GM18873 (cell line): ENCODE results near the gene CRACR2B.

Experiments used
- ATAC-seq: cut with Tn5 transposase; IDR thresholded peaks from one replicate; pipeline ENCODE4 v1.9.1; 2021; ENCODE audit warnings: mild to moderate bottlenecking, moderate library complexity, moderate number of reproducible peaks; ENCODE audit not compliant: unreplicated experiment, low FRiP score

CRACR2B gene

DNA sequence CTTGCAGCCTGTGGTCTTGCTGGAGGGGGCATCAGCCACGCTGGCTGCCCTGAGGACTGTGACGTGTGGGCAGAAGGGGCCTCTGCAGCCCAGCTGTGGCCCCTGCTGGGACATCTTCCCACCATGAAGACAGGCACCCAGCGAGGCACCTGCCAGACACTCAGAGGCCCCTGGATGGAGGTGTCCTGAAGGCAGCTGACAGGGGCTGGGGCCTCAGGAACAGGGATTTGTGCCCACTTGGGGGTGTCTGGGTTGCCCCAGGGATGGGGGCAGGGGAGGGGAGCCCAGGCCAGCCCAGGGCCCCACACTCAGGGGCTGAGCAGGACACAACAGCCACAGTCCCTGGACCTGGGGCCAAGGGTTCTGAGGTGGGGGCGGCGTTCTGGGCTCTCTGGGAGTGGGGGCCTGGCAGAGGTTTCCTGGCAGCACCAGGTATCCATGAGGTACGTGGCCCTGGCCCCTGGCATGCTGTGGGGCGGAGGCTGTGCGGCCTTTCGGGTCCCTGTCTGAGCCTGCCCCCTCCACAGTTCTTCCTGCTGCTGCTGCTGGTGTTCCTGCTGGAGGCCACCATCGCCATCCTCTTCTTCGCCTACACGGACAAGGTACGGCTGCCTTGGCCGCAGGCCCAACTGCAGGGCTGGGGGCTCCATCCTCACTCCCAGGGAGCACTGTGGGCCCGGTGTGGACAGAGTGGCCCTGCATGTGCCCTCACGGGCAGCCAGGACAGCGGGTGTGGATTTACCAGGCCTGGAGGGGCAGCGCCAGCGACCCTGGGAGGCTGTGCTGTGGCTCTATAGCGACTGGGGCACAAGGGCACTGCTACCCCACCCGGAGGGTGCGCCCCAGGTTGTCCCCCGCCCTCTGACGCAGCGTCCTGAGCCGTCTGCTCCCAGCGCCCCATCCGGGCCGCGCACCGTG lies 36.5 kb downstream of the CRACR2B start:
- no peak for ATAC-seq

DNA sequence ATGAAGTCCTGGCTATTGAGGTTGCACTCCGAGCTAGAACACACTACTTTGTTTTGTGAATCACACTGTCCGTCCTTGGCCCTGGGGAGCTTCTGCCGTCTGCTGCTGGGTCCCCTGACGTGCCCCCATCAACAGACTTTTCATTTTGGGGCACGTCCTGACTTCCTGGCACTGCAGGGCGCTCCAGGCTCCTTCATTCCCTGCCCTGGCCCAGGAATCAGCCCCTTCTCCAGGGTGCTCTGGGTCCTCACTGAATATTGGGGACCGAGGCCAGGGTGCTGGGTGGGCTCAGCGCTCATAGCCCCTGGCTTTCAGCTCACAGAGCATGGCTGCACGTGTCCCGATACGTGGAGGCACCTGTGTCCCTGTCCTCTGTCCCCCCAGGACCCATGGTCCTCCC lies 37.2 kb downstream of the CRACR2B start:
- ATAC-seq = no peak

DNA sequence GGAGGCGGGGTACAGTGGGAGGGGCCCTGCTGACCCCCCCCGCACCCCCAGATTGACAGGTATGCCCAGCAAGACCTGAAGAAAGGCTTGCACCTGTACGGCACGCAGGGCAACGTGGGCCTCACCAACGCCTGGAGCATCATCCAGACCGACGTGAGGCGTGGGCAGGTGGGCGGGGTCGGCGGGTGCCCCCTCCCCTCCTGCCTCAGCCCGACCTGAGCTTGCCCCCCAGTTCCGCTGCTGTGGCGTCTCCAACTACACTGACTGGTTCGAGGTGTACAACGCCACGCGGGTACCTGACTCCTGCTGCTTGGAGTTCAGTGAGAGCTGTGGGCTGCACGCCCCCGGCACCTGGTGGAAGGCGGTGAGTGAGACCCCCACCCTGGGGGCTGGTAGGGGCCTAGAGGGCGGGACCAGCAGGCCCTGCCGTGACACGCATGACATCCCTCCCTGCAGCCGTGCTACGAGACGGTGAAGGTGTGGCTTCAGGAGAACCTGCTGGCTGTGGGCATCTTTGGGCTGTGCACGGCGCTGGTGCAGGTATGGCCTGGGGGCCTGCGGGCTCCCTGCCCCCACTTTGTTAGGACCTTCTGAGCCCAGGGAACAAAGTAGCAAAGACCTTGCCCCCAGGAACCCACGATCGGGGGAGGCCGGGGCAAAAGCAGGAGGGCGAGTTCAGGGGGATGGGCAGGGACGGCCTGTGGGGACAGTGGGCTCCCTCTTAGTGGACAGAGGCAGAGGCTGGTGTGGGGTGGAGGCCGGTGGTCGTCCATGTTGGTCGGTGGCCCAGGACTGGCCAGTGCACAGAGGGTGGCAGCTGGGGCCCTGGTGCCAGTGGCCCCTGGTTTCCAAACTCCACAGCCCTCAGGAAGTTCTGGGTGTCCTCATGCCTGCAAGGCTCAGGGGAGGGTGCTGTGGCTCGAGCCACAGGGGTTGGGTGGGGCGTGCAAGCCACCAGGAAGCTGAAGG lies 38.0 kb downstream of the CRACR2B start:
- no peak for ATAC-seq

DNA sequence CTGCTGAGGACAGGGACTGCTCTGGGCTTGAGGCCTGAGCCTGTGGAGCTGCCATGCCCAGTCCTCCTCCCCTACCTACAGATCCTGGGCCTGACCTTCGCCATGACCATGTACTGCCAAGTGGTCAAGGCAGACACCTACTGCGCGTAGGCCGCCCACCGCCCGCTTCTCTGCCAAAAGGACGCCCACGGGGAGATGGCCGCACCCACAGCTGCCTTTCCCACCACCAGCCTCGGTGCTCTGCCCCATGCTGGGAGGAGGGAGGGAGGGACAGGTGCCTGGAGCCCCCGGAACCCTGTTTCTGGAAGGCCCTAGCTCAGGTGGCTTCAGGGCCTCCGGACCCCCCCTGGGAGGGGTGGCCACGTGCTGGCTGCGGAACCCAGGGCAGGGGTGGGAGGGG lies 38.8 kb downstream of the CRACR2B start:
- no peak for ATAC-seq

DNA sequence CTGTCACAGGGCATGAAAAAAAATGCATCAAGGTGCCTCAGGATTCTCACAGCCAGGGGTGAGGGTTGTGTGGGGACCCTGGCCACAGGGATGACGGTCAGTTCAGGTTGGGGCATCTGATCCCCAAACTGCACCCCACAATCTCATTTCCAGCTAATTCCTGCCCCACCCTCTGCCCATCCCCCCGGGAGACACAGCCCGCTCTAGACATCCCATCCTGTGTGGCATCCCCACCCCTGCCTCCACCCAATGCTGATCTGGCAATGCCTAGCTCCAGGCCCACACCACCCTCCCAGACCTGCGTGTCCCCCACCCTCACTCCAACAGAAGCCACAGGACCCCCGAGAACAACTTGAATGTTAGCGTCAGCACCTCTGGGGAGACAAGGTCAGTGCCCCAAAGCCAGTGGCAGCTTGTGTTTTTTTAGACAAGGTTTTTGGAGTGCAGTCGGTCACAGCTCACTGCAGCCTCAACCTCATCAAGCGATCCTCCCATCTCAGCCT lies 40.2 kb downstream of the CRACR2B start:
- no peak for ATAC-seq

DNA sequence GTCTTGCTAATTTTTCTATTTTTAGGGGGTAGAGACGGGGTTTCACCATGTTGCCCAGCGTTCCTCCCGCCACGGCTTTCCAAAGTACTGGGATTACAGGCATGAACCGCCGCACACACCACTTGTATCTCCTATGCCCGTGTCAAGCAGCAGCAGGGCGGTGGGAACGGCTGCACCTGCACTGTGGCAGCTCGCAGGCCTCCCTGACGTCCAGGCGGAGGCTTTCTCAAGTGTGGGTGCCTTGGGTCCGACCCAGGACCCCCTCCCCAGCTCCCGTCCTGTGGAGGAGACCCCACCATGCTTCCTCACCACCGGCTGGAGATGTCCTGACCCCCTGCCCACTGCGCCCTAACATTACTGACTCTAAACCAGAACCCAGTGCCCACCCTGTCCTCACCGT lies 40.7 kb downstream of the CRACR2B start:
- ATAC-seq = no peak

DNA sequence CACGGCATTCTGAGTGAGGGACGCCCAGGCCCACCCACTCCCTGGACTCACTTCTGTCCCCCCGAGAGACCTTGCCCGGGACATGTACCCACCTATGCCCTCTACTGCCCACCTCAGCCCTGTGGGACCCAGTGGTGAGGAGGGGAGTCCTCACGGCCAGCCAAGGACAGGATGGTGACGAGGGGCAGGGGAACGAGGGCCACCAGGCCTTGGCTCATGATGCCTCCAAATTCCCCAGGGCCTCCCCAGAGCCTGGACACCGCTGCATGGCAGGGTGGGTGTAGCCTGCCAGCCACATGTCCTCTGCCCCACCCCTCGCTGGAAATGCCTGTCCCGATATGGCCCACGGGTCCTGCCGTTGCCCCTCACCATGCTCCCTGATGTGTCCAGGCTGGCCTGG lies 41.1 kb downstream of the CRACR2B start:
- ATAC-seq = no peak

DNA sequence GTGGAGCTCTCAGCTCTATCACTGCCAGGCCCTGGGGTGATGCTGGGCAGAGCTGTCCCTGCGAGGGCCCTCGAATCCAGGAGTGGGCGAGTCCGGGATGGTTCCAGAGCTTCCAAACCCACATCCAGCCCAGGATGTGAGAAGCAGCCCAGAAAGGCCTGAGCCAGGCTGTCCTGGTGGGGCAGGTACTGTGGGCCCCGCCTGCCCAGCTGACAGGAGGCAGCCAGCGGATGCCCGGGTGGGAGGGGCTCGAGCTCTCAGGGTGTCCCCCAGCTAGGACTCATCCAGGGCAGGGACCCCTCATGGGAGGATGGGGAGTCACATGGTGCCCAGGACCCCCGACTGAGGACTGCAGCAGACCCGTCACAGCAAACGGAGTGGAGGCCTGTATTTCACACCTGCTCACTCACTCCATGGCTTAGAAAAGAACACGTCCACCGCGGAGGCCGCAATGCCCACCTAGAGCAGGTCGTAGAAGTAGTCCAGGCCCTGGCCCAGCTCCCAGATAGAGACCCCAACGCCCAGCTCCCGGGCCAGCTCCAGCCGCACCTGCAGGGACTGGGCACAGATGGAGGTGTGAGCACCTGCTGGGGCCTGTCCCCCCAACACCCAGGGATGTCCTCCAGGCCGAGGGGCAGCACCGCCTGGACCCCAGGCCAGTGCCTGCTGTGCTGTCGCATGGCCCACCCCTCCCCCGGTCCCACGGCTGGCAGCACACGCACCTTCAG lies 41.8 kb downstream of the CRACR2B start:
- no peak for ATAC-seq

DNA sequence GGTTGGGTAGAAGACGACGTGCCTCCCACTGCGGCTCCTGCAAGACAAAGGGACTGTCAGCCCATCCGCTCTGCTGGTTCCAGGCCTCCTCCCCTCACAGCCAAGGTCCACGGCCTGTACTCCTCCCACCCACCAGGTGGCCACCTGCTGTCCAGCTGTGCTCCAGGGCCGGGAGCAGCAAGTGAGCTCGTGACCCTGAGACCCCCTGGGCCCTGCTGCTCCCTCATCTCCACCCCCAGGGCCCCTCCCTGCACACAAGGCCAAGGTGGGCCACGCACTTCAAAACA lies 42.4 kb downstream of the CRACR2B start:
- no peak for ATAC-seq

DNA sequence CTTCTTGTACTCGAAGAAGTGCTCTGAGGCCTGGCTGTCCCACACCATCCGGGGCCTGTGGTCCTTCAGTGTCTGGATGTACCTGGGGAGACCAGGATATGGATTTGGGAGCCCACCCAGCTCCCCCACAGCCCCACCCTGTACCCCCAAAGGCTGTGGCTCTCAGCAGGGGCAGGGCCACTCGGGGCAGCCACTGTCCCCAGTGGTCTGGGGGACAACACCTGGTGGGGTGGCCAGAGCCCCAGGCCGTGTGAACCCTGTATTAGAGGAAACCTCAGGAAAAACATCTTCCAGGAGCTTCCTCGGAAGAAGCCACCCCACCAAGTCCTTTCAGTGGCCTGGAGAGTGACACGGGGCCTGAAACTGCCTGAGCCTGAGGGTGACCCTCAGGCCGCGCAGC lies 42.7 kb downstream of the CRACR2B start:
- ATAC-seq = no peak

DNA sequence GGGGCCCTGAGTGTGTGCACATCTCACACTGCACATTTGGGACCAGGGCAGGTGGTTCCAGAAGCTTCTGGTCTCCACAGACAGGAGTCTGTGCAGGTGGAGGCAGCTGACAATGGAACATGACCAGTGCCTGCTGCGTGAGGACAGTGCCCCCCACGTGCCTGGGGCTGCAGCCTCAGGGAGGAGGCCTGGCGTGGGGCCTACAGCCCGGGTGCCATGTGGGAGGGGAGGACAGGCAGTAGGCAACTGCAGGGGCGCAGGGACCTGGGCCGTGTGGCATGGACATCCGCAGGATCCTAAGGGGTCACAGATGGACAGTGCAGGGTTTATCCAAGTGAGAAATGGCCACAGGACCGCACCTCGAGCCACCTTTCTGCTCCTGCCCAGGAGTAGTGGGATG lies 43.8 kb downstream of the CRACR2B start:
- no peak for ATAC-seq

DNA sequence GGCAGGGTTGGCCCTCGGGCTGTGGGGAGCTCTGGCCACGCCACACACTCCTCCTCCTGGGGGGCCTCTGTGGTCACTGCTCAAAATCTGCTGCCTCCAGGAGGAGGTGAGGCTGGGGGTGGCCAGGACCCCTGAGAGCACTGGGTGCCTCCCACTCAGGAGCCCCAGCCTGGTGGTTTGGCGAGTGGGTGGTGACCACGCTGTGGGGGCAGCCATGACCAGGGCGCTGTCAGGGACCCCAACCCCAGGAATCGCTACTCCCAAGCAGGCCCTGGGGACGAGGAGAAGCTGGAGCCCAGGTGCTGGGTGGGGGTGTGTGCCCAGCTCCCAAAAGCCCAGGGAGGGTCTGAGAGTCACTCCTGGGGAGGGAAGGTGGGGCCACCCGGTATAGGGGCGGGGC lies 45.1 kb downstream of the CRACR2B start:
- no peak for ATAC-seq

DNA sequence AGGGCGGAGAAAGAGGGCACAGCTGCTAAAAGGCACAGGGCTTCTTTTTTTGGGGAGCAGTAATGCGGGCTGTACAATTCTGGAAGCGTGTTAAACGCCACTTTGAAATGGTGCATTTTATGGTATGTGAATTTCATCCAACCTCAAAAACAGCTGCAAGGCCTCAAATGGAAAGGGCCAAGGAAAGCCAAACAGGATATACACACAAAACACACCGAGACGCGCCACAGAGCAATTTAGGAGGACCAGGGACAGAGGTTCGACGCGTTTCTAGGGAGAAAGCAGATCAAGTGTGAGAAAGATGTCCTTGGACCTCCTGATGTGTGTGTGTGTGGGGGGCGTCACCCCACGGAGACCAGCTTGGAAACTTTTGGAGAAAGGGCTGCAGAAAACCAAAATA lies 46.0 kb downstream of the CRACR2B start:
- ATAC-seq = no peak

DNA sequence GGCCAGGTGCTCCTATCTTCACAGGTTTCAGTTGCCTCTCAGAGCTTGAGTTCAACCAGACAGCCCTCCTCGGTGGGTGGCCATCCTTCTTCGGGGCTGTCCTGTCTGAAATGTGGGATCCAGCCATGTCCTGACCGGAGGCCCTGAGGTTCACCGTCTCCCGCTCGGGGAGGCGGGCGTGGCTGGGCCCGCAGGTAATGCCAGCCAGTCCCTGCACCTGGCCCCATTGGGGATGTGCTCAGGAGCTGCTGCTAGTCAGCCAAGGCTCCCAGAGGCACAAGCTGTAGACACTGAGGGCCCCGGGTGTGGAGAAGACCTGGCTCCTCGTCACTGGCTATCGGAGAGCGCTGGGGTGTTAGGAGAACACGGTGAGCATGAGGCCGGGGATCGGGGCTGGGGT lies 47.5 kb downstream of the CRACR2B start:
- no peak for ATAC-seq

DNA sequence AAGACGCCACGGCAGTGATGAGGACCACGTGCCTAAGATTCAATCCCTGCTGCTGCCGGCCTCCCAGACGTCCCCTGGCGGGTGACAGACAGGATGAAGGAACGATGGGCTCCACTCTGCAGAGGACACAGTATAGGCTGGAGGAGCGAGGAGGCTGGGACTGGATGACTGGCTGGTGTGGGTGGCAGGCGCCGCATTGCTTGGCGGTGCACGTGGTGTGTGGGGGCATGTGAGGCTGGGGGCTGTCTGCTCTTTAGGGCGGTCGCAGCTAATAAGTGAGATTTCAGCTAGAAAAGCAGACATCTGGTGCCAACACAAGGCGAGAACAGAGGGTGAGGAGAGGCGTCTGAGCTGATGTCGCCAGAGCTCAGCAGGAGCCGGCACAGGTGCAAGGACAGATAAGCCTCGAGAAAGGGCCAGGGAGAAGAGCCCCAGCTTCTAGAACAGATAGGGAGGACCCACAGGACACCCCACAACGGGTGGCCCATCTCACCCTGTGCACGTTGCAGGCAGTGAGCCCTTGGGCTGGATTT lies 48.1 kb downstream of the CRACR2B start:
- ATAC-seq = no peak

DNA sequence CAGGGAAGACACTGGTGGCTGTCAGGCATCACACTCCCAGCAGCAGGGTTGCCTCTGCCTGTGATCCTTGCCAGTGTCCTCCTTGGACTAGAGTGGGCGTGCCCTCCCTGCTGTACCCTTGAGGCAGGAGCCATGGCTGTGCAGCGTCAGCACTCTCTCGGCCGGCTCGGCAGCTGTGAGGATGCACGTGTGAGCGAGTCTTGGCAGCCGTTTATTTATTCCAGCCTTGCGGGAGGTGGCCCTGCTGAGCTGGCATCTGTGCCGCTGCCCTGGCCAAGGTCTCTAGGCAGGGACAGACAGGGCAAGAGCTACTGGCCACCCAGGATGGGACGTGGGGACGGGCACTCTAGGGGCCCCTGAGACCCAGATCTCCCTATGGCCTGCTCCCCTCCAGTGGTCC lies 48.8 kb downstream of the CRACR2B start:
- no peak for ATAC-seq

DNA sequence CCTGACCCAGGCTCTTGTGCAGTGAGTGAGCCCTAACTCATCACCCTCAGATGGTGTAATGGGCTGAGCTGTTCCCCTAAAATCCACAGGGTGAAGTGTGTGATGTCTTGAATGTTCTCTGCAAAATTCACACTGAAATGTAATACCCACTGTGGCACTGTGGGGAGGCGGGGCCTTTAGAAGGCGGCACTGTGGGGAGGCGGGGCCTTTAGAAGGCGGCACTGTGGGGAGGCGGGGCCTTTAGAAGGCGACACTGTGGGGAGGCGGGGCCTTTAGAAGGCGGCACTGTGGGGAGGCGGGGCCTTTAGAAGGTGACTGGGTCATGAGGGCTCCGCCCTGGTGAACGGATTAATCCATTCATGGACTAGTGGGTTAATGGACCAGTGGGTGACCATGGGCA lies 49.8 kb downstream of the CRACR2B start:
- ATAC-seq = no peak

DNA sequence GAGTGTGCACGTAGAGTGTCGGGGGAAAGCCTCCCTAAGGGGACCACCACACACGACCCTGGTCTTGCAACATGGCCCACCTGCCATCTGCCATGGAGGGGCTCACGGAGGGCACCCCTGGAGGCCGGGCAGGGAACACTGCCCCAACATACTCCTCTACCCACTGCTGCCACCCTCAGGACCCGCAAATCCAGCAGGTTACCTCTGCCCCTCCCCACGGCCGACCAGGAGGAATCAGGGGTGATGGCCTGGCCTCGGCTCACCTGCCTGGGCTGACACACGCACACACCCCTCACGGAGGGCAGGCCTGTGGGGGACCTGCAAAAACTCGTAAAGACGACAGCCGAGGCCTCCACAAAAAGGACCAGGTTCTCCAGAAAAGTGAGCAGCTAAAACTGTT lies 52.7 kb downstream of the CRACR2B start:
- ATAC-seq = no peak
